ENCODE data around the gene PLA2G4F.

Gene PLA2G4F

DNA sequence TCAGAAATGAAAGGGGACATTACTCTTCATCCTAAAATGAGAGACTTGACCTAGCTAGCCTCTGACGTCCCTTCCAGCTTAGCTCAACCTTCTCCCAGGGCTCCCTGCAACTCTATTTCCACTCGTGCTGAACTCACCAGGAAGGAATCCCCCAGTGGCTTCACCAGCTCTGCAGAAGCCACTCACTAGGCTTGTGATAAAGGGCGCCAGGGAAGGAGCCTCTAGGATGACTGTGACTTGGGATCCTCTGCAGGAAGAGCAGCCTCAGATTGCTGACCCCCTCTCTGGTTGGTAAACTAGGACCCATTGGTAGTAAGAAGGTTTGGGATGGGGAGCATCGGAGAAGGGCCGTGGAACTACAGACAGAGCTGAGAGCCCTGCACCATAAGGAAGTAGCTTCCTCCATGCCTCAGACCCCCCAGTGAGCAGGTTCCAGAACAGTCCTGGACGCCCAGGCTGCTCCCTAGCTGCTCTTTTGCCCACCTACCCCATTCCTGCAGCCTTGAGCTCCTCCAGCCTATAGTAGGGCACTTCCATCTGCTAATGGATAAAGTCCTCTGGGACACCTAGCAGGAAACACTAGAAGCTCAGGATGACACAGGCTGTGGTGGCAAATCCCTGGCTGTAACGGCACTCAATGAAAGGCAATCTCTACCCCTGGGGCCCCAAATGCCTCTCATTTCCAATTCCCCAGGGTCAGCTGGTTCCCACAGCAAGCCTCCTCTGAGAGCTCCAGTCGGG is 26.0 kb downstream of the PLA2G4F start:
- peak; percentile 40 to 87 for DNase-seq

DNA sequence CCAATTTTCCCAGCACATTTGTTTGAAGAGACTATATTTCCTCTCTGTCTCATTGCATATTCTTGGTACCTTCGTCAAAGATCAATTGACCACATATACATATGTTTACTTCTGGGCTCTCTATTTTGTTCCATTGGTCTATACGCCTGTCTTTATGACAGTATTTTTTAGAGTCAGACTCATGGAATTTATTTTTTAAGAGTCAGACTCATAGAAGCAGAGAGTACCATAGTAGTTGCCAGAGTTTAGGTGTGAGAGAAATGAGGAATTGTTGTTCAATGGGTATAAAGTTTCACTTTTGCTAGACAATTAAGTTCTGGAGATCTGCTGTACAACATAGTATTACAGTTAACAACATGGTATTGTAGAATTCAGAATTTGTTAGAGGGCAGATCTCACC is 27.1 kb downstream of the PLA2G4F start:
- DNase-seq = no peak

DNA sequence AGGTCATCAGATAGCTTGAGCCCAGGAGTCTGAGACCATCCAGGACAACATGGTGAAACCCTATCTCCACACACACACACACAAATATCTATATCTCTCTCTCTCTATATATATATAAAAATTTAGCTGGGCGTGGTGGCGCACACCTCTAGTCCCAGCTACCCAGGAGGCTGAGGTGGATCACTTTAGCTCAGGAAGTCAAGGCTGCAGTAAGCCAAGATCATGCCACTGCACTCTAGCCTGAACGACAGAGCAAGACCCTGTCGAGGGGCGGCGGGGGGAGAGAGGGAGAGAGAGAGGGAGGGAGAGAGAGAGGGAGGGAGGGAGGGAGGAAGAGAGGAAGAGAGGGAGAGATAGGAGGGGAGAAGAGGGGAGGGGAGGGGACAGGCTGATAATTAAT is 28.0 kb downstream of the PLA2G4F start:
- DNase-seq = no peak

DNA sequence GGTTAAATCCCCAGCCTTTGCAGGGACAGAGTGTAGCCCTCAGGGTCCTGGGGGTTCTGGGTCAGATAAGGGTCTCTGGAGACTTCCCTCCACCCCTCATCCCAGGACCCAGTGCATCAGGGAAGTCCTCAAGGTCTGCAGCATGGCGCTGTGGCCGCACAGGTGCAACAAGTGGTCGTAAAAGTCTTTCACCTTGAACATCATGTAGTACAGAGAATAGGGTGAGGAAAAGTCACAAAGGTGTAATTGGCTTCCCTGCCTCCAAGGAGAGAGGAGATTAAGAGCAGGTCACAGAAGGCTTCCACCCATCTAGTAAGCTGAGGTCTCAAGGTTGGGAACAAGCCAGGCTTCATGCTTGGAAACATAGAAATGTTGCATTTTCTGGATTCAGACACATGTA is 32.9 kb downstream of the PLA2G4F start:
- no peak for DNase-seq

DNA sequence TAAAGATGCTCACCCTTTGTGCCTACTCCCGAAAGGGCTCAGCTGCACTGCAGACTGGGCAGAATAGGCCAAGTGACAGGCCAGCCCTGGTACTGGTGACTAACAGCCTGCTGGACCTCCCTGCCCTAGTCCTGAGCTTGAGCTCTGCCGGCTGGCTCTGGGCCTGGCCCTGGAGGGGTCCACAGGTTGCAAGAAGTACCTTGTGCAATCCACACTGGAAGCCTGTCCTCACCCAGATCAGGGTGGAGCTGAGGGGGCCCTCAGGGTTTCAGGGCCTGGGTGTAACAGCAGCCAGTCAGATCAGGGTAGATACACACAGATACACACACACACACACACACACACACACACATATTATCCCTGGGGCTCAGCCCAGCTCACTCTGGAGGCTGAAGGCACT is 34.8 kb downstream of the PLA2G4F start:
- DNase-seq = no peak

DNA sequence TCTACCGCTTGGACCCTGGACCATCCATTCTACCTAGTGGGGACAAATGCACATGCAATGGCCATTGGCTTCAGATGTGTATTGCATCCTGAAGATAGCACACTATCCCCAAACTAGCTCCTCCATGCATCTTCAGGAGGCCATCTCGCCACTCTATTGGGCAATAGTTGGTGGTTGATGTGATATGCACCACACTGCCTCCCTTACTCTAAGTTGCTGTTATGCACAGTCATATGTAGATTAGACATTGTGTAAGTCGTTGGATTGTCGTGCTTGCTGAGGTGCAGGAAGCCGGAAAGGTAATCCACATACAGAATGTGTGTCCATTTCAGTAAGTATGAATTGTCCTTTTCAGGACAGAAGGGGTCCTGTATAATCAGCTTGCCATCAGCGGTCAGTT is 35.4 kb downstream of the PLA2G4F start:
- DNase-seq = no peak

DNA sequence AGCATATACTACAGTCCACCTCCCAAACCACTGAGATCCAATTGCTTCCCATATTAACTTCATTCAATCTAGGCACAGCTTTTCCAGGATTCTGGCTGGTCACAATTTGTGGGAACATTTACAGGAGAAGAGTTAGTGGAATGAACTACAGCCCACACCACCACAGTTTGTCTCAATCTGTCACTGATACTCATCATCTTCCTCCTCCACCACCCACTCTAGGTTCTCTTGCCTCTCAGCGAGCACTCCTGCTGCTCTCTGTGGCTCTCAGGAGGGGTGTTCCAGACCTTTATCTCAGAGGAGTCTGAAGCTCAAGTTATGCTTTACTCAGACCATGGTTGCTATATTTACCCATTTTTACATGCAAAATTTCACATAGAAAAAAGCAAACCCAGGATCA is 36.2 kb downstream of the PLA2G4F start:
- no peak for DNase-seq

DNA sequence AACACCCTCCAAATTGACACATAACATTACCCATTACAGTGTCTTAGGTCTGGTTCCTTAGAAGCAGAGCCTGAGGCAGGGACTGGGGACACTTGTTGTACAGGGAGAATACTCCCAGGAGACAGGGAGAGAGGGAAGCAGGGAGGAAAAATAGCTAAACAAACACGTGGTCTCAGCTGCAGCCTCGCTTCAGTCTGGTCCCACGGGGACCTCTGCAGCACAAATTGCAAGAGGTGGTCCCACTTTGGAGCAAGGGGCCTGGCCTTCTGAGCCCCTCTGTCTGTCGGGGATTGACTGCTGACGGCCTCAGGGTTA is 37.0 kb downstream of the PLA2G4F start:
- no peak for DNase-seq

DNA sequence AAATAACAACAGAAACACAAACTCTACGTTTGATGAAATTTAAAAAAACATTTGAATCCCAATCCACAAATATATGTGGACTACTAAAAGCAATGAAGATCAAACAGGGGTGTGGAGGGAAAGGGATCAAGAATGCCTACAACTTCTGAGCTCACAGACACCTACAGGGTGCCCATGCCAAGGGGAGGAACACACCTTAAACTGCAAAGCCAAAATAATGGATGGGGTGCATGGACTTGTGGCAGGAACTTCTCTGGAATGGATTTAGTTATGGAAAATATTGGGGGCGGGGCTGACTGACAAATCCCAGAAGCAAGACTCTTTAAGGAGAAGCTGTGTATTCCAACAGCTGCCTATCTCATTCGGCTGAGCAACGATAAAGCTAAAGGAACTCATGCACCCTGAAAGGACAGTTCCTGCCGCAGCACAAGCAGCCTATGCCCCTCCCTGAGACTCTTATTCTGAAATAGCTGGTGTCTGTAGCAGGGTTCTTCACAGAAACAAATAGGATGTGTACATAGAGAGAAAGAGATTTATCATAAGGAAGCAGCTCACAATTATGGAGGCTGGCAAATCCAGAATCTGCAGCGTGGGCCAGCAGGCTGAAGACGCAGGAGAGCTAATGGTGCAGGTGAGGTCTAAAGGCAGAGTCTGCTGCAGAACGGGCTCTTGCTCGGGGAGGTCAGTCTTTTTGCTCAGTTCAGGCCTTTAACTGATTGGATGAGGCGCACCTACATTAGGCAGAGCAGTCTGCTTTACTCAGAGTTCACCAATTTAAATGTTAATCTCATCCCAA is 37.6 kb downstream of the PLA2G4F start:
- peak in 1 of 2 experiments; percentile 9 for DNase-seq

DNA sequence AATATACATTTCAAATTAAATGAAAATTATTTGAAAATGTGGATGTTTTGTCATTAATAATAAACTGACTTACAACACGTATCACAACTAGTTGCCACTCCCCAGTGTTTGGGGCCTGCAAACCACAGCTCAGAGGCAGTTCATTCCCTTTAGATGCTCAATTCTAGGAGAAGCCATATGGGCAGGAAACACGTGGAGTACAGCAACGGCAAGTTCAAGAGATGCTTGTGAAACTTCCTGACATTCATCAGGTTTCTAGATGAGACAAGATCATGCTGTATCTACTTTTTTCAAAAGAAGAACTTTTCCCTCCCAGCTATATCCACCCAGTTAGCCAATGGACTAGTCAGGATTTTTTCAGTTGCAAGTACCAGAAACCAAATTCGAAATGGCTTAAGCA is 44.5 kb downstream of the PLA2G4F start:
- DNase-seq = no peak

DNA sequence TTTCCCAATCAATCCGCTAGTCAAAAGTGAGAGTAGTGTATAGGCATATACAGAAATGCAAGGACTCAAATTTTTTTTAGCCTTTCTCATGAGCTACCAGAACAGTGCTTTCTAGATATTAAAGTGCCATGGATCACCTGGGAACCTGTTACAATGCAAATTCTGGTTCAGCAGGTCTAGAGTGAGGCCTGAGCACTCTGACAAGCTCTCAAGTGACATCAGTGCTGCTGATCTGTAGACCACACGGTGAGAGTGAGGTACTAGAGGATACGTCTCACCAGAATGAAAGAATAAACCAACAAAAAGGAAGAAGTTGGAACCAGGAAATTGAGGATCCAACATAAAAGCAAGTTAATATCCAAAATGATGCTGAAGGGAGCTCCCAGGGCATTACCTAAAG is 46.1 kb downstream of the PLA2G4F start:
- no peak for DNase-seq

DNA sequence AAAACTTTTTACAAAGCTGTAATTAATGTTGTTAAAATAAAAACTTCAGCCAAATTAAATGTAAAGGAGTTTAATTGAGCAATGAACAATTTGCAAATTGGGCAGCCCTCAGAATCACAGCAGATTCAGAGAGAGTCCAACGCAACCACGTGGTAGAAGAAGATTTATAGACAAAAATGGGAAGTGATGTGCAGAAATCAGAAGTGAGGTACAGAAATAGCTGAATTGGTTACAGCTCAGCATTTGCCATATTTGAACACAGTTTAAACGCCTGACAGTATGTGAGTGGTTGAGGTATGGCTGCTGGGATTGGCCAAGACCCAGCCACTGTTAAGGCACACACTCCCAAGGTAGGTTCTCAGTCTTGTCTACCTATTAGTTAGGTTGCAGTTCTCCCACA is 47.6 kb downstream of the PLA2G4F start:
- no peak for DNase-seq

DNA sequence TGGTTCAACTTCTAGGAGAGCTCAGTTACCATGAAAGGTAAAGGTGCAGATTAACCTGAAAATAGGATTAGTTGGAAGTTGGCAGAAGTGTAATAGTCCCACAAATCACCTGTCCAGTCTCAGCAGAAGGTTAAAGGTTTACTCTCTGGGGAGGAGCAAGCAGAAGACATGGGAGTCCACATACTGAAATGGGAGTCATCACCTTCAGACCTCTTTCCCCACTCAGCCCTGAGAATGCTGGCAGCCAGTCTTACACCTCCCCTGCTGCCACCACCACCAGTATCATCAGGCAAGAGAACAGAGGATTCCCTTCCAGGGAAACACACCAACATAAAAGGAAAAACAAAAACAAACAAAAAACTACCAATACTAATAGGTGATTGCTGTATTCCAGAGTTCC is 48.2 kb downstream of the PLA2G4F start:
- no peak for DNase-seq

DNA sequence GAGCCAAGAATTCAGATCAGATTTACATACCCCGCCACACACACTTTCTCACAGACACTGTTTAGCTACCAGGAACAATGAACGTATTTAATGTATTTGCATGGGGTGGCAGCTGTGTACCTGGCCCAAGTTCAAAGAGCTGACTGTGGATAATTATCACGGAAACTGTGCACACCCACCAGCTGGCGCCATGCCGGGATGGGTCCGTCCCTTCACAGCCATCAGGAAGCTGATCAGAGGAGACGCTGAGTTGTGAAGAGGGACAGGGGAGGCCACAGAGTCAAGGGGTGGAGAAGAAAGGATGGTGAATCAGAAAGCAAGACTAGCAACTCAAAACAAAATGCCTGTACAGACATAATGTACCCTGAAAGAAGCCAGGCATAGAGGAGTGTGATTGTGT is 49.0 kb downstream of the PLA2G4F start:
- DNase-seq = peak; percentile 86 to 88

DNA sequence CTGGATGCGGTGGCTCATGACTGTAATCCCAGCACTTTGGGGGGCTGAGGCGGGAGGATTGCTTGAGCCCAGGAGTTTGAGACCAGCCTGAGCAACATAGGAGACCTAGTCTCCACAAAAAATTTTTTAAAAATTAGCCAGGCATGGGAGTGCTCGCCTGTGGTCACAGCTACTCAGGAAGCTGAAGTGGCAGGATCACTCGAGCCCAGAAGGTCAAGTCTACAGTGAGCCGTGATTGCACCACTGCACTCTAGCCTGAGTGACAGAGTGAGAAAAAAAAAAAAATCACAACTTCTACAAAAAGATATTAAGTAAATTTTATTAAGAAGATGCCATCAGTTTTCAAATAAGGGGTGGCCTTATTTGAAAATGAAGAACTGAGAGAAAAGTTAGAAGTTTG is 50.1 kb downstream of the PLA2G4F start:
- no peak for DNase-seq

DNA sequence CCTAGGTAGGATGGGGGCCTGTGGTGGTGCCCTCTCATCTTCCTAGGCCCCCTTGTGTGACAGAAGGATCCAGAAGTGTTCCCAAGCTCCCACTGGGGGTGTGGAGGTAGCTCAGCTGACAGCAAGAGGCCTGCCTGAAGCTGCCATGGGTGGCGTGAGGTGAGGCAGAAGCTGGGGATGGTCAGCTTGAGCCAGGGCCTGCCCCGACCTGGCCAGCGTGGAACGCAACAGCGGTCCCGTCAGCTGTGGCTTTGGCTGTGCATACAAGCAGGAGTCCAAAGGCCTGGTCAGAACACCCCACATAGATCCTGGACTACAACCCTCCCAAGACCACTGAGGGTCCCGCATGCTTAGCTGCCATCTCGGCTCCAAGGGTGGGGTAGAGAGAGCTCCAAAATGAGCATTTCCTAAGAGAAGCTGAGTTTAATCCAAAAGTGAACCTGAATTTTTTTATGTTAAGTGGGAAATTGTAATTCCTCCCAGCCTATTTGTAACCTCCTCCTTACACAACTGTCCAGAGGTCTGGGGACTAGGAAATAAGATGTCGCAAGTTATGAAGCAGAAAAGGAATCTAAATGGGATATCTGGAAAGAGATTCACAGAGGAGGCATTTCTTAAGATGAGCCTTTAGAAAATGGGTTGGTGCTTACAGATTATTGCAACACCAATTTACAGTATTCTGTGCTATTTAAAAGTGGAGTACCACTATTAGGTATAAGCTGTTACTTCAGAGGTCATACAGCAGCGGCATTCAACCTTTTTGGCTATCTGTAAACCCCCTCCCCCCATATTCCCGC is 52.1 kb downstream of the PLA2G4F start:
- no peak for DNase-seq

DNA sequence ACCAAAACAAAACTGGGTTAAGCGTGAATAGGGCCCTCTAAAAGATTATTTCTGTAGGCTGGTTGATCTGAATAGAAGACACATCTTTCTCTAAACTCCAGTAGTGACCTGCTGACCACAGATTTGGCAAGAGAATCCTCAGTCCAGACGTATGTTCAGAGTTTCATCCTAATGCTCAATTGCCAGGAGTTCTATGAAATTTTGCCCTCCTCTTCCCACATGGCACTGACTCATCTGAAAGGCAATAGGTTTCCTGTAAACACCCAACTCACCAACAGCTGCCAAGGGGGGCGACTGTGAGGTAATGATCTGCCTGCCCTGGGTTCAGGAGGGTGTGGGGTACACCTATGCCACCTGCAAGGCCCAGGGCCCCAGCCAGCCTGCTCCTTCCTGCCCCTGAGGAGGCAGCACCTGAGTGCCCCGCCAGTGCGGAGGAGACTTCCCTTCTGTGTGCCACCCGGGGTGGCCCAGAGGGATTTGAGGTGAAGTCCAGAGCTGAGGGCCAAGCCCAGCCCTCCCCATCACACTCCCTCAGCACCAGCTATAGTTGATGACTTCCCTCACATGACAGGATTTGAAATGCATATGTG is 53.7 kb downstream of the PLA2G4F start:
- DNase-seq = no peak

DNA sequence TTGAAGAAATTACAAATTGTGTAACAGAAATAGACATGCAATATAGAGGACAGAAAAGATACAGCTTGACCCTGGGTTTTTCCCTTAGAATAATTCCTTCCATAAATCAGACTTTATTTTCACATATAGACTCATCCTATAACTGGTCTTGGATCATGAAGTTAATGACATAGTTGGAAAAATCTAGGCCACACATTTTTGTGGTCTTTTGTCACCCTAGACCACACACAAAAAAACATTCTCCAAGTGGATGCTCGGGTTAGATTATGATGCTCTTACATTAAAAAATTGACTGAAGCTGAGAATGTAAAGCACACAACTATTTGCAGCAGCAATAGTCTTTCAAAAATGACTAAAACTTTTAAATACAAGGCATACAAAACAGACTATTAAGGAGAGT is 54.6 kb downstream of the PLA2G4F start:
- no peak for DNase-seq

DNA sequence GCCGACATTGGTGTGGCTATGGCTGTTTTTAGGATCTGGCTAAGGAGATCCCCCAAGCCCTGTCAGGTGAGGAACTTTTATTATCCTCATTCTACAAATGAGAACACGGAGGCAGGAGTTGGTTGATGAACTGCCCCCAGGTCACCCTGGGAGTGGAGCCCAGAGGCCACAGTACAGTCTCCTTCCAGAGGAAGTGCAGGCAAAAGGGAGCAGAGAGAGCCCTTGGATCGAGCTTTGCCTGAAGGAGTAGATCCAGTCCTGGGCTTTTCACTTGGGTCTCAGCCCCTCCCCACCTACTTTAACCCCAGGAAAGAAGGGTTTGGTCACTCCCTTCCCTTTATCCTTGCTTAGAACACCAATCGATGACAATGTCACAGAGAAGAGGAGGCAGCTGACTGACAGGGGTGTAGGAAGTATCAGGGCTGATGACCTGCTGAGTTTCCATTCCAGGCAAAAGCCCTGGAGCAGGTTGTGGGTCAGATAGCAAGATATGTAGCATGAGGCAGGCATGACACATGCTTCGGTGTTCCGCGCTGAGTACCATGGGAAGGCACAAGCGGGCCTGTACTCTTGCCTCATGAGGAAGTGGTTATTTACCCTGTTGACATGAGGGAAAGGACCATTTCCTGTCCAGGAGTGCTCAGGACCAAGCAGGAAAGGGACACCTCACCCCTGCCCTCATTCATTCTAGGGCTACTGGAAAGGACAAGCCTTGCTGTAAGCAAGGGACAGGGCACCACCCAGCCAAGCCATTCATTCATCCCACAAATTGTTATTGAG is 56.2 kb downstream of the PLA2G4F start:
- DNase-seq = no peak

DNA sequence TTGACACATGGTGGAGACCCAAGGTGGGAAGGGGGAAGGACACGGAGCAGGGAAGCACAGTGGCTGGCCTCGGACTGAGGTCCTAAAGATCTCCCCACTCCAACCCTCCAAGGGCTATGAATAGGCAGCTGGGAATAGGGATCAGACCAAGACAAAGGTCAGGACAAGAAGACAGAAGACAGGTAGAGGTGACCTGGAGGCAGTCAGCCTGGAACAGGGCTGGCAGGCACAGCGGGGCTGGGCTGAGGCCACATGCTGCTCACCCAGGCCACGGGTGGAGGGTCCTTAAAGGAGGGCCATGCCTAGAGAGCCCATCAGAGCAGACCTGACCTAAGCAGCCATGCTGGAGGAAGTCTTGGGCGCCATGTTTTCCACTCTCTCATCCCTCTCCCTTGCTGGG is 59.4 kb downstream of the PLA2G4F start:
- no peak for DNase-seq

DNA sequence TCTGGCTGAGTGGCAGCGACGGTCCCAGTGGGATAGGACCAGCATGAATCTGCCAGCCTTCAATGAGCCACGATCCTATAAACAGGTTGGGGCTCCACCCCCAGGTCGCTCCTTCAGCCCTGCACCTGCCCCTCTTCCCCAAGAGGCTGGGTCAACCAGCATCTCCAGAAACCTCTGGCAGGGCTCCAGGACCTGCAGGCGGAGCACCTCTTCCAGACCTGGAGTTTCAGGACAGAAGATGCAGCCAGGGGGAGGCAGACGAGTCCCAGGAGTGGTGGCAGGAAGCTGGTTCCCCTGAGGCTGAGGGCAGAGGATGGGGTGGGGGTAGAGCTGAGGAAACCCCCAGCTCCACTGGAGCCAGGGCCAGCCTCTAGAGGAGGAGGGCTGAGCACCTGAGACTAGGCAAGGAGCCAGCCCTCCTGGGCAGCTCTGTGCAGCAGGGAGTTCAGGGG is 61.9 kb downstream of the PLA2G4F start, which contains the start of gene PLA2G4D:
TSS of gene PLA2G4D (minus strand) at position 51 of the 452 bp plus-strand sequence. CDS start 103 bp downstream, outside the sequence.
- DNase-seq = peak in 1 of 2 experiments; percentile 31

DNA sequence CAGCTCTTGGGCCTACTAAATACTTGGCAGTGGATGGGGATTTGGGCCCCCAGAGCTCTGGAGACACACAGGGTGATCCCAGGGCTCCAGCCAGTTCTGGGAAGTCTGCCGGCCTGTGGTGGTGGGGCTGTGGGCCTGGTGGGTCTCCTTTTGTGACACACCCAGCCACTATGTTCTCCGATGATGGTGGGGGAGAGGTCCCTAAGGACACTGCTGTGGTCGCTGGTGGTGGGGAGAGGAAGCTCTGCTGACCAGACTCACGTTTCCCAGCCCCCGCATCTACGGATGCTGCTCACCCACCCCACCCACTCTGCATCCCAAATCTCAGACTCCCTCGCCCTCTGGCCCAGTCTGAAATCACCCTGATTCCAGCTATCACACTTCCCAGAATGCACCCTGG is 62.5 kb downstream of the PLA2G4F start:
- no peak for DNase-seq
